Activated naive CD8-positive, alpha-beta T cell treated with anti-CD3 and anti-CD28 coated beads, Interleukin-2, amount 50 U/mL, for 16 hours (primary cell): Measurements from ENCODE around the gene INTS11.

Experiments used
- DNase-seq: peaks from one replicate; pipeline ENCODE4 v3.0.0-alpha.2; 2020; ENCODE audit warnings: low read depth, low spot score

Gene INTS11

DNA sequence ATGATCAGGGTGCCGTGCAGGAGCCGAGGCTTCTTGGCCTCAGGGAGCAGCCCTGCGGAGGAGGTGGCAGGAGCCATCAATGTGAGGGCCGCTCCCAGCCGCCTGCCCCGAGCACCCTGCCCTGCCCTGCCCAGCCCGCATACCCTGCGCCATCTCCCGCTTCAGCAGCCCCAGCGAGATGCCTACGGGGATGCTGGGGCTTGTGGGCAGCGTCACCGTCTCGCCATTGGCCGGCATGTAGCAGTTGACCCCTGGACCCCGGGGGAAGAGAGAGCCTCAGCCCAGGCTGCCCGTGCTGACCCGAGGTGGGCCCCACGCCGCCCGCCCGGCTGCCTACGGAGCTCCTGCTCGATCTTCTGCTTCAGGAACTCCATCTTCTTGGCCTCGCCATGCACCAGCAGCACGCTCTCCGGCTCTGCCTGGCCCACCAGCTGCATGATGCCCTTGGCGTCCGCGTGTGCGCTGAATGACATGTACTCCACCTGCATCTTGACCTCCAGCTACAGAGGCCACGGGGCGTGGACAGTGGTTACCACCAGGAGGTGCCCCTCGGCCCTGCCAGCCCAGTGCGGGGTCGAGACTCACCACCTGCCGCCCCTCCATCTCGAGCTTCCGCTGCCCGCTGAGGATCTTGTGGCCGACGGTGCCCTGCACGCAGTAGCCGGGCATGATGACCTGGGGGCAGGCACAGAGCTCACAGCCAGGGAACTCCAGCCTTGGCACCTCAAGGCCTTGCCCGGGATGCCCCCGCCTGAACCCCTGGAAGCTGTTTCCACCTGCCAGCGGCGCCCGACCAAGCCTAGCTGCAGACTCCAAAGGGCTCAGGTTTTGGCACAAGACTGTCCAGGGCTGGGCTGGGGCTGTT lies 11.8 kb downstream of the INTS11 start:
- no peak for DNase-seq

DNA sequence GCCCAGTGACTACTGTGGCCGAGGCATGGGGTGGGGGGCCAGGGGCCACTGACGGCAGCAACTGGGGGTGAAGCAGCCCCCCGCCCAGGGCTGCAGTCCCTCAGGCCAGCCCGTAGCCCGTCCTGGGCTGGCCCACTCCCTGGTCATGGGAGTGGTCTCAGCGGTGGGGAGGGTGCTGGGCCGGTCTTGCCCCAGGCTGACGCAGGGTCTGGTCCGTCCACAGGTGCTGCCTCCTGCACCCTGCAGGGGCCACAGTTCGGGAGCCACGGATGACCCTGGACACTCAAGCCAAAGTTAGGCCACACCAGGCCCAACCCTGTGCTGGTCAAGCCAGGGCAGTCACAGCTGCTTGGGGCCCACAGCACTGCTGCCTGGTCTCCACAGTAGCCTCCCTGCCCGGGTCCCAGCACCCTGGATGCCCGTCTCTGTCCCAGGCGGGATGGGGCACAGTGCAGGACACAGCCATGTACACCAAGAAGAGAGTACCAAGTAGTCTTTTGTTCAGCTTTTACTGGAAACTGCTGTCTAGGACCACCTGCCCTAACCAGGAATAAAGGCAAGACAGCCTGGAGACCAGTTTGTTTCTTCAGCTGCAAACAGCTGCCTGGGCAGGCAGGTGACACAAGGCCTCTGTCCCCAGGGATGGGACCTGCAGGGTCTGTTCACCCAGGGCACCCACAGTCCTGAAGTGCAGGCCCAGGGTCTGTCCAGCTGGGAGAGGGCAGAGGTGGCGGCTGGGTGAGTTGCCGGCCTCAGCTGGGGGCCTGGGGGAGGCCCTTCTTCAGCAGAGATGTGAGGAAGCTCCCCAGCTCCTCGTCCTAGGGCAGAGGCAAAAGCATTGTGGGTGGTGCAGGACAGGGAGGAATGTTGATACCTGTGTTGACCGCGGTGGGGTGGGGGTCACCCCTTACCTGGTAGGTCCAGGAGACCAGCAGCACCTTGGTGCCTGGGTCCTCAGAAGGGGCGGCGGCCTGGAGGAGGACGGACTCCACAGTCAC lies 13.1 kb downstream of the INTS11 start:
- DNase-seq = no peak

DNA sequence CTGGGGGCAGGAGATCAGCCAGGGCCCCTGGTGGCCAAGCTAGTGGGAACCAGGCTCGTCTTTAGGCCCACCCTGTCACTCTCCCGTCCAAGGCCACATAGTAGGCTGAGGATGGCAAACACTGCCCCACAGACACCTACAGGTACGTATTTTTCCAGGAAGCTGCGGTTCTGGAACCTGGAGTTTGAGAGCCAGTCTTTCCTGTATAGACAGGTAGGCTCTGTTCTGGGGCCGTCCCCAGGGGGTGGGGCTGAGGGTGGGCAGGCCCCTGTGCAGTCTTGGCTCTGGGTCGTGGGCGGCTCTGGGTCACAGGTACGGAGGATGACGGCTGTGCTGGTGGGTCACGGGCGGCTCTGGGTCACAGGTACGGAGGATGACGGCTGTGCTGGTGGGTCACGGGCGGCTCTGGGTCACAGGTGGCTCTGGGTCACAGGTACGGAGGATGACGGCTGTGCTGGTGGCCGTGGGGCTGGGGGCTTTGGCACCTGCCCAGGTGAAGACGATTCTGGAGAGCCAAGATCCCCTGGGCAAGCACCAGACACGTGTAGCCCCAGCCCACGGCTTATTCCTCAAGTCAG lies 13.9 kb downstream of the INTS11 start:
- DNase-seq = no peak

DNA sequence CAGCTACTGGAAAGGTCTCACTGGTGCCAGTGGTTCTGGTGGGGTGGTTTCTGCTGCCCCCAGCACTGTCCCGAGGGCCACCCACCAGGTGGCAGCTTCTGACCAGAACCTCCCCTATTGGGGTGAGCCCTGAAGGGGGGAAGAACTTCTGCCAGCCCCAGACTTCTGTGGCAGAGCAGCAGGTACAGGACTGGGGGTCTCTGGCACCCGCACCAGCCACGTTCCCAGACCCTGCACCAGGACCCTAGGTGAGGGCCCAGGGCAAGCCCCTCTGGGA lies 14.4 kb downstream of the INTS11 start:
- no peak for DNase-seq

DNA sequence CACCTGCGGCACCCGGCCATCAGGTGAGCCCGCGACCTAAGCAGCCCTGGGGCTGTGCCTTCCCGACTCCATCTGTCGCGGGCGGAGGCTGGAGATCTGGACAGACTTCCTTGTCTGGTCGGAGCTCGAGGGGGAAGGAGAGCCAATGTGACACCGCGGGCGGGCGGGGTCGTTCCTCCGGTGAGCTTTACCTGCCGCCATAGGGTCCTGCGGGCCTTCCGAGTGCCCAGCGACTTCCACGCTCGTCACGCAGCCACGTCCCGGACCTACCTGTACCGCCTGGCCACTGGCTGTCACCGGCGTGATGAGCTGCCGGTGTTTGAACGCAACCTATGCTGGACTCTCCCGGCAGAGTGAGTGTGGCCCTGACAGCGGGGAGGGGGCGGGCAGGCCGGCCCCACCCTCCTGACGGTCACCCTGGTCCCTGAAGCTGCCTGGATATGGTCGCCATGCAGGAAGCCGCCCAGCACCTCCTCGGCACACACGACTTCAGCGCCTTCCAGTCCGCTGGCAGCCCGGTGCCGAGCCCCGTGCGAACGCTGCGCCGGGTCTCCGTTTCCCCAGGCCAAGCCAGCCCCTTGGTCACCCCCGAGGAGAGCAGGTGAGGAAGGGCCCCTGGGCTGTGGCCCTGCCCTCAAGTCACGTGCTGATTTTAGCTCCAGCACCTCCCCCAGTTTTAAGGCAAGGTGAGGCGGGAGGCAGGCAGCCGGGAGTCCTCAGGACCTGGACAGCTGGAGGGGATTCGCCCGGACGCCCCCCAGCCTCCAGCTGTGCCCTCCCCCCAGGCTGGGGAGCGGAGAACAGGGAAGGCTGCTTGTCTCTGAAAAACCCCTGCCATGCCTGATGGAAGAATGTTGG lies 15.0 kb downstream of the INTS11 start:
- no peak for DNase-seq

DNA sequence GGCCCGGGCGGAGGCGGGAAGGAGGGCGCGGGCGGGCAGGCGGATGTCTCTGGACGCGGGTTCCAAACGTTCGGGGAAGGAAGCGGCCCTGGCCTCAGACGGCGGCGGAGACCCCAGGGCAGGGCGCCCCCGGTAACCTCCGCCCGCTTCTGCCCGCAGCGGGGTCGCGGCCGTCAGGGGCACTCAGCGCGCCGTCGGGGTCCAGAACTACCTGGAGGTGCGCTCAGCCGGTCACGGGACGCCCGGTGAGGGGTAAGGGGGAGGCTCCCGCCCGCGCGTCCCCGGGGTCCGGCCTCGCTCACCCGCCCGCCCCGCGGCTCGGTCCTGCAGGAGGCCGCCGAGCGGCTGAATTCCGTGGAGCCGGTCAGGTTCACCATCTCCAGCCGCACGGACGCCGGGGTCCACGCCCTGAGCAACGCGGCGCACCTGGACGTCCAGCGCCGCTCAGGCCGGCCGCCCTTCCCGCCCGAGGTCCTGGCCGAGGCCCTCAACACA lies 15.7 kb downstream of the INTS11 start:
- DNase-seq = no peak

DNA sequence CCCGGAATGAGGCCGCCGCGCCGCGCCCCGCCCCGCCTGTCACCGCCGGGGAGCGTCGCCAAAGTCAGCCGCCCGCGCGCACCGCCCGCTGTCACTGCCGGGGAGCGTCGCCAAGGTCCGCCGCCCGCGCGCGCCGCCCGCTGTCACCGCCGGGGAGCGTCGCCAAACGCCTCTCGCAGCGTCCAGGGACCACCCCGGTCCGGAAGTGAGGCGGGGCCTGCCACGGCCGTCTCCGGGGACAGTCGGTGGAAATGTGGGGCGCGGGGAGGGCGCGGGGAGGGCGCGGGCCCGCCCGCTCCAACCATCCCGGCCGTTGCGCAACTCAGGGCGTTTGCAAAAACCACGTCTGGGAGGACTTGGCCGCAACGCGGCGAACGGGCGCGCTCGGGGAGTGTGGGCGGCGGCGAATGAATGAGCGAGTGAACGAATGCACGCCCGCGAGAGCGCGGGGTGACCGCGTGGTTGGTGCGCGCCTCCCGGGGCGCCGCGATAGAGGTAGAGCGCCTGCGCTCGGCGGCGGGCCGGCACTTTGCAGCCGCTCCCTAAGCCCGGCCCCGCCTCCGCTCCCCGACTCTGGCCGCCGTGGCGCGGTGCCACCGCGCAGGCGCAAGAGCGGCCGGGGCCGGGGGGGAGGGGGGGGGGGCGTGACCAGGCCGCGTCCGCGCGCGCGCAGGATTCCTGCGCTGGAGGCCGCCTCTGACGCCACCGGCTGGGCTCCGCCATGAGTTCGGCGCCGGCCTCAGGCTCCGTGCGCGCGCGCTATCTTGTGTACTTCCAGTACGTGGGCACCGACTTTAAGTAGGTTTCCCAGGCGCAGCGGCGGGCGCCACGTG lies 16.3 kb downstream of the INTS11 start, which contains the start of the genes ACAP3 and PUSL1:
ACAP3 (minus strand) TSS at position 8 of the 833 bp plus-strand sequence. CDS start 115 bp downstream, outside the sequence.
PUSL1 (plus strand) TSS at position 675 of the 833 bp plus-strand sequence; CDS start at position 722, 47 bp downstream.
- DNase-seq = peak; percentile 70

DNA sequence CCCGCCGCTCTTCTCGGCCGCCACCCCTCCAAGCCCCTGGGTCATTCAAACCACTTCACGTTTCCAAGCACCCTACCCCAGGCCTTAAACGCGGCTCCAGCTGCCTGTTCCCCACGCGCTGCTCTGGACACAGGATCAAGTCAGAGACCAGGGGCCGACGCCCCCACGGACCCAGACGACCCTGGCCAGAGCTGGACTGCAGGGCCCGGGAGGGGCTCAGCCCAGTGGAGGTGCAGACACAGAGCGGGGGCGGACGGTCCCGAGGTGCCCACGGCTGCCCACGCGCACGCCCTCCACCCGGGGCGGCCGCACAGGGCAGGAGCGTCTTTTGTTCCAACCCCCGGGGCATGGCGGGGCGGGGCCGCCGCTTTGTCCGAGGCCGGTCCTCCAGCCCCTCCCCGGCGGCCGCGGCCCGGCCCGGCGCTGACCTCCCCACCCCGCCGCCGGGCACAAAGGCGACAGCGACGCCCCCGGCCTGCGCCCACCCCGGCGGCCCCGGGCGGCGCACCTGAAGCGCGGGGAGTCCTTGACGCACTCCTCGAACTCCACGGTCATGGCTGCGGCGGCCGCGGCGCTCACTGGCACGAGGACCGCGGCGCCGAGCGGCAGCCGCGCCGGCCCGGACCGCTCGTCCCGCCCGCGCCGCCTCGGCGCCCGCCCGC lies 17.1 kb downstream of the INTS11 start:
- DNase-seq = no peak

DNA sequence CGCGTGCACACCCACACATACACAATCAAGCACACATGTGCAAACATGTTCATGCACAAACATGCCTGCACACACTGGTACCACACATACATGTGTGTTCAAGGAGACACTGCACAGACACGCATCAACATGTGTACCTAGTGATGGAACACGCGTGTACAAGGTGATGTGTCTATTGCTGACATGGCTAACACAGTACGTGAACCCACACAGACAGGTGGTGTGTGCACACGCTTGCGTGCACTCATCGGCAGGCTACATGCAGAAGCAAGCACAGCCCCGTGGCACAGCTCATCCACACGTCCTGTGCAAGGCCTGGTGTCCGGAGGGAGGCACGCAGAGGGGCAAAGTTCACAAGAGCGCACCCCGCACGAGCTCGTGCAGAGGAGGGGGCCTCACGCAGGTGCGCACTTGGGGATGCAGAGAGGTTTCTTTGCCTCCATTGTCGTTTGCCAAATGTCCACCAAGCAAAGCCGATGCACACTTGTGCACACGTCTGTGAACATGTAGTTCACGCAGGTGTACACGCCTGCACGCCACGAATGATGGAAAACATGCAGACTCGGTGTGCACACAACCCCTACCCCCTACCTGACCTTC lies 17.7 kb downstream of the INTS11 start:
- no peak for DNase-seq

DNA sequence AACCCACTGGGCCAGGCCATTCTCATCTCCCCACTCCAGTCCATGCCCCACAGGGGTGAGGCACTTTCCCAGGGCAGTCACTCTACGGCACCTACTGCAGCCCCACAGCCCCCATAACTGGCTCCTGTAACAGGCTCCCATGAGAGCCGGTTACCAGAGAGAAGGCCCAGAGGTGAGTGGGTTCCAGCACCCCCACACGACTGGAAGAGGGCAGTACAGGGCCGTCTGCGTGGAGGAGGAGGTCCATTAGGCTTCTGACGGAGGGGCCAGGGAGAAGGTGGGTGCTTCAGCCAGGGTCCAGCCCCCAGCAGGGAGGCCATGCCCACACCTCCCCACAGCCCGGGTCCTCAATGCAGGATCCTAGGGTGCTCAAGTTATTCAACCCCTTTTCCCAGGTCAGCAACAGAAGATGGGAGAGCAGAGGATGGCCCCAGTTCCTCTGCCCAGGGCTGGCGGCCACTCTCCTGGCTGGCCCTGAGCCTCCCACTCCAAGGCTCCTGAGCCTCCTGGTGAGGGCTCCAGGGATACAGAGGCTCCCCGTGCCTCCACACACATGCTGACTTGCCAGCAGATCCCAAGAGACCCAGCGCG lies 18.3 kb downstream of the INTS11 start:
- no peak for DNase-seq

DNA sequence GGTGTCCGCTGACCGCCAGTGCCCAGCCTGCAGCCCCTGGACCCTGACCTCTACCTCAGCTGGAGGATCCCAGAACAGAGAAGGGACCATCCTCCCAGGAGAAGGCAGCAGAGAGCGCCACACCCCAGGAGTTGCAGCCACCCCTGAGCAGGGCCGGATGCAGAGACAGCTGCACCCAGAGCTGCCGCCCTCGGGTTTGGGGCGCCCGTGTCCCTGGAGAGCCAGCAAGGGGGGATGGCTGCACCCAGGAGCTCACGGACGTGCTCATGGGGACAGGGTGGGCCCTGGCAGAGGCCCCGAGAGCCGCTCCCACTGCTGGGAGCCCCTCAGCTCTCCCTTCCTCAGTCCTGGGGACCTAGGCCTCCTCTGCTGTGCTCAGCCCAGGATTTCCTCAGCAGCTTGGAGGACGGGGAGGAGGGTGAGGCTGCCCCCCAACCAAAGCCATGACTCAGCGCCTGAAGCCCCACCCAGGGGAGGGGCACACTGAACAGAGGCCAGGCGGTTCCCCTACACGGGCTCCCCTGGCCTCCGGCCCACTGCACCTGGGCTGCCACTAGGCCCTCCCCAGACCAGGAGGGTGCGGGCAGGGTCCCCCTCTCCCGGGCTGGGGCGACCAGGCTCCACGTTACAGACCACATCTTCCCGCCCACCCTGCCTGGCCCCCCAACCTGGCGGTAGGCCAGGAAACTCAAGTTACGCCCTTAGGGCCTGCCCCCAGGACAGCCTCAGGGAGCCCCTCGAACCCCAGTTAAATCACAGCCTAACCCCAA lies 19.0 kb downstream of the INTS11 start:
- DNase-seq = peak; percentile 59

DNA sequence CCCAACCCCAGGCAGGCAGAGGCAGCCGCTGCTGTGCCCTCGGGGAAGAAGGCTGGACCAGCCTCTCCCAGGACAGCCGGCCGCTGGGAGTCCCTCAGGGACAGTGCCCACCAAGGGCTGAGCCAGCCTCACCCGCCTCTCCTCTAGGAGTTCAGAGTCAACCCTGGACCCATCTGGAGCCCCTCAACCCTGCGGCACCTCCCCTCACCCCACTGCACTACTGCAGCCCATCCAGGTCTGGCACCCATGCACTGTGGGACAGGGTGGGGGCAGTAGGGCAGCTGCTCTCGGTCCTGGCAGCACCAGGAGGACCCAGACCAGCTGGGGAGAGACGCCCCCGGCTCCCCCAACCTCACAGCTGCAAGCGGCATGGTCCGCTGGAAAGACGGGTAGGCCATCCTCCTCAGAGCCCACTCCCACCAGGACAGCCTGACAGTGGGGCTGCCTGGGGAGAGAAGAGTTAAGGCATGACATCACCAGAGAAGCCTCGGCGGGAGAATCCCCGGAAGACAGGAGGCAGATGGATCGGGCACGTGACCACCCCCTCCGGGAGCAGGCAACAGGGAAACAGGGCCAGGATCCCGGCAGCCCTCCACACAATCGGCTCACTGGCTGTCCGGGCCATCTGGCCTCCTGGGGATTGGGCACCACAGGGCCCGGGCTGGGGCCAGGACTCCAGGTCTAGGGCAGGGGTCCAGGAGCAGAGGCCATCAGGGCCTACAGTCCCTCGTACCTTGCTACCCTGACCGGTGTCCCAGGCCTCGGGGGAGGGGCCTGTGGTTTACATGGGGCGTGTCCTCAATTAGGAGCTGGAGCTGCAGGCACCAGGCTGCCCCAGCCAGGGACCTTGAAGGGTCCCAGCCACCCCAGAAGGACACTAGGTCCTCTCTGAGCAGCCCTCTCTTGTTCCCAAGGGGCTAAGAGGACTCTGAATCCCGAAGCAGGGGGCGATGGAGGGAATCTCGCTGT lies 19.8 kb downstream of the INTS11 start:
- no peak for DNase-seq

DNA sequence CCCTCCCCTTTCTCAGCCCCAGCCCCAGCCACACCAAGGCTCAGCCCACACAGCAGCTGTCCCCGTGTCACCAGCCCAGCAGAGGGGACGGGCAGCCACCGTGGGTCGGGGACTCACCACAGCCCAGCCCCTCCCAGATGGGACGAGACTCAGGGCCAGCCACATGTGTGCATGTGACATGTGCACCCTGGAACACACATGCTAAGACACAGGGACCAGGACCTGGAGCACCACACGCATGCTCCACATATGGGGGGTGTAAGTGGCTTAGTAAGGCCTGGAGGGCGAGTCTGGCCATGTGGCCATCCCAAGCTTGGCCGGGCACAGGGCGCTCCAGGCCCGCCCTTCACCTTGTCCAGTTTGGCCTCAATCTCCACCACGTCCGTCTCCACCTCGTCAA lies 20.7 kb downstream of the INTS11 start:
- no peak for DNase-seq

DNA sequence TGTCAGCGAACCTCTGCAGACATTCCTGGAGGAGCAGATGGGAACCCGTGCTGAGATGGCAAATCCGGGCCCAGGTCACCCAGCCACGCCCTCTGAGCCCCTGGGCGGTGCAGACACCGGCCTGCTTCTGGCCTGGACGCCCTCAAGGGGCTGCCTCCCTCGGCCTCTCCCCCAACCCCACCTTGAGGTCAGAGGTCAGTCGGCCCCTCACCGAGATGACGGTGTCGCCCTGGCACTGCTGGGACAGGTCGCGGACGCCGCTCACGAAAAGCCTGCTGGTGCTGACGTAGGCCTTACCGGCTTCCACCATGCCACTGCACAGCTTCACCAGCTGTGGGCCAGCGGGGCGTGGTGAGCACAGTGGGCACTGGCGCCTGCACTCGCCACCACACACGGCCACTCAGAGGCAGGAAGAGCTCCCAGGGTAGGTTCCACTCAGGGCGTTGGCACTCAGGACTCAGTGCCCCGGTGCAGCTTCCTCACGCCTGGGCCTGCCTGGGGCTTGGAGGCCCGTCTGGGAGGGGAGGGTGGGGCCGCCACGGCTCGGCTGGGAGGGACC lies 21.4 kb downstream of the INTS11 start:
- DNase-seq = no peak

DNA sequence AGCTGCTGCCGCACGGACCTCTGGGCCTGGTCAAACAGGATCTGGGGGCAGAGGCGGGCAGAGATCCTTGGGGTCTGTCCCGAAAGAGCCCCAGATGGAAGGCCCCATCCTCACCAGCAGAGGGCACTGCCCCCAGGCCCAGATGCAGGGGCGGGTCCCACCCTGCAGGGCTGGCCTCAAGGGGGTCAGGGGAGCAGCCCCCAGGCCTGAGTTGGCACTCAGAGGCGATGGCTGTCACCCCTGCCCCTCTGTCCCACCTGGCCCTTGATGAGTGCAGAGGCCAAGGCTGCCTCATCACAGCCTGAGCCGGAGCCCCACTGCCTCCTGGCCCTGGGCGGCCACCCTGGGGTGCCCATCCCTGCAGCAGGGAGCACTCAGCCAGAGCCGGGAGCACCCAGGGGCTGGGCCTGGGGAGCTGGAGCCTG lies 22.4 kb downstream of the INTS11 start:
- DNase-seq = no peak

DNA sequence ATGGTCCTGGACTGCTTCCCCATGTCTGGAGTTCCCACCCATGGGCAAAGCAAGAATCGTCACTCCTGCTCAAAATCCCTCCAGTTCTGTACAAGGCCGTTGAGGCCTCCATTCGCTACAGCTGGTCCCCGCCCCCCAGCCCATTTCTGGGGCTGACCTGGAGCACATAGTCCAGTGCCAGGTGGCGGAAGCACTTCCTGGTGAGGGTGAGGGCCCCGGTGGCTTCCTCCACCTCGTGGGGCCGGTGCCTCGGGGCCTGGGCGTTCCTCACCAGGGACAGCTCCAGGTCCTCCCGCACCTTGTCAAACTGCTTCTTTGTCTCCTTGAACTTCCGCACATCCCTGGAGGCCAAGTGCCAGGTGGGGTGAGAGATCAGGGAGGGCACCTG lies 24.1 kb downstream of the INTS11 start:
- no peak for DNase-seq
